ENCODE results near the gene IVNS1ABP.
"Not testable (repeated sequence)": the region's sequence is repeated elsewhere in the genome, so short reads cannot be mapped to it uniquely, and the experiment has no call there.

Gene IVNS1ABP

DNA sequence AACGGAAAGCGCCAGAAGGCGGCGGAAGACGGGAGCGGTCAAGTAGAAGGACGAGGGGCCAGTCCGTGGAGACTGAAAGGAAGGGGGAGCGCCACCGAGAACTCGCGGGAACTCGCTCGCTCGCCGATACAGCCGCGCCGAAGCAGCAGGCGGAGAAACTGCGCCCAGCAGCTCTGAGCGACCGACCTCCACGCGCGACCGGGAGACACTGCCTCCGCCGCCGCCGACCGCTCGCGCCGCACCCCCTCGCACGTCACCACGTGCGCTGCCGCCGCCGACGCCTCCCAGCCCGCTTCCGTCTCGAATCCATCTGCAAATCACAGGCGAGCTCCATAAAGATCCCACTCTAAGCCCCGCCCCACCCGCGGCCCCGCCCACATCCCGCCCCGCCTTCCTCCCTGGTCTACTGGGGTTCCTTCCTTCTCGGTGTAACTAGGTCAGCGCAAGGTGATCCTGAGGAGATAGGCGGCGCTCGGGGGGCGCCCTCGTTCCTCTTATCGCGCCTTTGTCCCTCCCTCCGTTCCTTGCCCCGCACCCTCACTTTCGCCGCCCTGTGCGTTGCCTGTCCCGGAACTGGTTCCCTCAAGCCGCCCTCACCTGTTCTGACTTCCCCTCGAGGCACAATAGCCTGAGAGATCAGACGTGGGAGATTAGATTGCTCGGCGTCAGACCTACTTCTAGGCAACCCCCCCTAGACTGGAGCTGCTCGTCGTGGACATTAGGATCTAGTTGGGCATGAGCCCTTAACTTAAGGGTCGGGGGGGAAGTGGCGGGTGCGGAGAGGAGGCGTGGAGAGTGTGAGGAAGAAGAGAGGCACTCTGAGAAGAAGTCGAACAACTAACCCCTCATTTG is at the start of gene IVNS1ABP:
Gene IVNS1ABP, minus strand, starts transcription at position 210 of the 852 bp plus-strand sequence. CDS start 7,750 bp downstream, outside the sequence.
- peak; percentile 92 for DNase-seq

GRCh38 chr1:185365951-185366350 is 48.9 kb upstream of the IVNS1ABP start:
- no peak for DNase-seq

DNA sequence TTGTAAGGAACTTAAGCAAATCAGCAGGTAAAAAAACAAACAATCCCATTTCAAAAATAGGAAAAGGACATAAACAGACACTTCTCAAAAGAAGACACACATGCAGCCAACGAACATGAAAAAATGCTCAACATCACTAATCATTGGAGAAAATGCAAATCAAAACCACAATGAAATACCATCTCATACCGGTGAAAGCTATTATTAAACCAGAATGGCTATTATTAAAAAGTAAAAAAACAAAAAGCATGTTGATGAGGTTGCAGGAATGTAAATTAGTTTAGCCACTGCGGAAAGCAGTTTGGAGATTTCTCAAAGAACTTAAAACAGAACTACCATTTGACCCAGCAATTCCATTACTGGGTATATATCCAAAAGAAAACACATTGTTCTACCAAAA is 47.5 kb upstream of the IVNS1ABP start:
- DNase-seq, result not testable (repeated sequence)

GRCh38 chr1:185363205-185363604 is 46.2 kb upstream of the IVNS1ABP start:
- DNase-seq, result no peak

DNA sequence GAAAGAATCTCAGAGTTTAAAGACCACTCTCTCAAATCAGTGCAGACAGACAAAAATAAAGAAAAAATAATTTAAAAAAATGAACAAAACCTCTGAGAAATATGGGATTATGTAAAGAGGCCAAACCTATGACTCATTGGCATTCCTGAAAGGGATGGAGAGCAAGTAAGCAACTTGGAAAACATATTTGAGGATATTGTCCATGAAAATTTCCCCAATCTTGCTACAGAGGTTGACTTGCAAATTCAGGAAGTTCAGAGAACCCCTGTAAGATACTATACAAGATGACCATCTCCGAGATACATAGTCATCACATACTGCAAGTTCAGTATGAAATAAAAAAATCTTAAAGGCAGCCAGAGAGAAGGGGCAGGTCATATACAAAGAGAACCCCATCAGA is 43.7 kb upstream of the IVNS1ABP start:
- DNase-seq, result no peak

- DNase-seq, result no peak
Measured at GRCh38 chr1:185358957-185359356, 41.9 kb upstream of the IVNS1ABP start.

GRCh38 chr1:185355947-185356346 is 38.9 kb upstream of the IVNS1ABP start:
- DNase-seq, result no peak

DNA sequence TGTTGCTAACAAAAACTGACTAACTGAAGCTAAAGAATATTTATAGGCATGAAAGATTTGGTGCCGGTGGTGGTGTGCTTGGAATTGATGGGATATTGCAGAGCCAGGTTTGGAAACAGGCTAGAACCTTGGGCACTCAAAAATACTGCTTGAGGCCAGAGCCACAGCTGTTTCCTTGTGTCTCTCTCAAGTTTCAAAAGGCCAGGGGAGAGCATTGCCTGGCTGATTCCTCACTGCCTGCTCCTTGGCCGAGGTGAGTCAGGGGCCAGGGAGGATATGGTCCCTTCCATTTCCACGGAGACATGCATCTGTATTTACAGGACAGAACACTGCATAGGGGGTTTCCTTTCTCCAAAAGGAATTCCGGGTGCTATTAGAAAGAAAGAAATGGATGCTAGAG is 36.1 kb upstream of the IVNS1ABP start:
- DNase-seq, result no peak

GRCh38 chr1:185351734-185352466 is 34.9 kb upstream of the IVNS1ABP start:
- no peak for DNase-seq

DNA sequence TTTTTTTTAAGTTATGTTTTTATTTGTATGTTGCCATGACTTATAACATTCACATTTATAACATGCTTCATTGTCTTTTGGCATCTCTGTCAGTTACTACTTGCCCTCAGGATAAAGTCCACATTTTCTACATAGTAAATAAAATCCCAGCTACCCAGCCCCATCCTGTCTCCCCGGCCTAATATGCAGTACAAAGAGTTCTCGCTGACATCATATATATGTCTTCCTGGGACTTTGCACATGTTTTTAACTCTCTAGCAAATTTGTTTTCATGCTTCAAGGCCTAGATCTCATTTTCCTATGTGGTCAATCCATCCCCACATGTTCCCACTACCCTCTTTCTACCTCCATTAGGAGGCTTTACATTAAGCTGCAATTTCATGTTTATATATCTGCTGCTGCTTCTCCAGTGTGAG is 33.0 kb upstream of the IVNS1ABP start:
- no peak for DNase-seq

GRCh38 chr1:185349556-185349955 is 32.5 kb upstream of the IVNS1ABP start:
- no peak for DNase-seq

DNA sequence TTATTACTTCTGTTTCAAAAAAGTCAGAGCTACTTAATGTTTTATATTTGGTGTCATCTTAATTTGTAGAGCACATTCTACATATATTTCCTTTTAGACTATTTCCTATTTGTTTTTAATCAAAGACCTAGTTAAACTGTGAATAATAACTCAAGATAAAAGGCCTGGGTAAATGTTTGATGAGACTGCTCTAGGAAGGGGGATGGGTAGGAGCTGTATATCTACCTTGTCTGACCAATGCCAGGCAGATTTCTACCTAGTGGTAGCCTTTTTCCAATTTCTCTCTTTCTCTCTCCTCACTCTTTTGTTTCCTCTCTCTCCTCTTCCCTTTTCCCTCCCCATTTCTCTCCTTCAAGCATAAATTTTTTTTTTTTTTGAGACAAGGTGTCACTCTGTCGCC is 31.9 kb upstream of the IVNS1ABP start:
- DNase-seq, result no peak

DNA sequence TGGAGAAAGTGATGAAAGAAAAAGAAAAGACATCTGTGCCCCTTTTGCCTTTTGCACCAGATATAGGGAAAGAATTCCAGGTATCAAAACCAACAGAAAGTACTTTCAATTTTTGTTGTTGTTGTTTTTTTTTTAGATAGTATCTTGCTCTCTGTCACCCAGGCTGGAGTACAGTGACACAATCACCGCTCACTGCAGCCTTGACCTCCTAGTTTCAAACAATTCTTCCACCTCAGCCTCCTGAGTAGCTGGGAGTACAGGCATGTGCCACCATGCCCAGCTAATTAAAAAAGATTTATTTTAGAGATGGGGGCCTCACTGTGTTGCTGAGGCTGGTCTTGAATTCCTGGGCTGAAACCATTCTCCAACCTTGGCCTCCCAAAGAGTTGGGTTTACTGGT is 31.3 kb upstream of the IVNS1ABP start:
- no peak for DNase-seq

- no peak for DNase-seq
Measured at GRCh38 chr1:185345913-185346720, 29.1 kb upstream of the IVNS1ABP start.

GRCh38 chr1:185343306-185343705 is 26.3 kb upstream of the IVNS1ABP start:
- no peak for DNase-seq

GRCh38 chr1:185342672-185343259 is 25.7 kb upstream of the IVNS1ABP start:
- no peak for DNase-seq

GRCh38 chr1:185342017-185342416 is 25.0 kb upstream of the IVNS1ABP start:
- no peak for DNase-seq

GRCh38 chr1:185341196-185341781 is 24.2 kb upstream of the IVNS1ABP start:
- DNase-seq, result no peak

- DNase-seq, result peak; percentile 9
Measured at GRCh38 chr1:185338719-185339622, 21.9 kb upstream of the IVNS1ABP start.

DNA sequence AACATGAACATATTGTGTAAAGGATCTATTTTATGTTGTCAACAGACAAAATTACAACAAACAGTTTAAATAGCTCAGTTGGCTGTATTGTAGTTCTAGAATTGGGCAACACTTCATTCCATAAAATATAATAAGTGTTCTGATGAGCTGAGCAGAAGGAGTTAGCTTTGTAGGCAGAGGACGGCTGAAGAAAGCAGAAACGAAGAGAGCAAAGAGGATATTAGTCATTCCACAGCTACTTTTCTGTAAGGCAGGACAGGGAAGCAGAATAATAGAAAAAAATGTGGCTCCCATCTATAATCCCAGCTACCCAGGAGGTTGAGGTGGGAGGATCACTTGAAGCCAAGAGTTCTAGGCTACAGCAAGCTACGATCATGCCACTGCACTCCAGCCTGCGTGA is 20.2 kb upstream of the IVNS1ABP start:
- DNase-seq, result no peak

DNA sequence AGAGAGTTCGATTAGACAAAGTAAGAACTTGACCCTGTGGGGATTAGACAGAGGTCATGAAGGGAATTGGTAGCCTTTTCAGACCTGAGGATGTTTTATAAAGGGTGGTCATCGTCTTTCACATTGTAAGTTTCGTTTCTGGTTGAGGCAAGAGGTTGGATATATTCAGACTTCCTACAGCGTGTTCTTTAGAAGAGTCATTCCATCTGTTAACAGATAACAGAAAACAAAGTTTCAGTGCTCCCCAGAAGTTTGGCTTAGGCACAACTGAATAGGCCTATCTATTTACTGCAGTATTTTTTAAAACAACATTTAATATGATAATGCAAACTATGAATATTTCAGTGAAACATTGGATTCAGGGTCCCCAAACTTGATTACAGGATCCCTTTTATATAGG is 17.1 kb upstream of the IVNS1ABP start:
- DNase-seq, result no peak
